GM21723 (cell line): ENCODE data around the gene P4HA2.
"Not testable (repeated sequence)": the region's sequence is repeated elsewhere in the genome, so short reads cannot be mapped to it uniquely, and the experiment has no call there.

Experiments used
- ATAC-seq: cut with Tn5 transposase; IDR thresholded peaks from one replicate; pipeline ENCODE4 v1.9.1; 2021; ENCODE audit warnings: mild to moderate bottlenecking, moderate library complexity; ENCODE audit not compliant: unreplicated experiment

Gene P4HA2

DNA sequence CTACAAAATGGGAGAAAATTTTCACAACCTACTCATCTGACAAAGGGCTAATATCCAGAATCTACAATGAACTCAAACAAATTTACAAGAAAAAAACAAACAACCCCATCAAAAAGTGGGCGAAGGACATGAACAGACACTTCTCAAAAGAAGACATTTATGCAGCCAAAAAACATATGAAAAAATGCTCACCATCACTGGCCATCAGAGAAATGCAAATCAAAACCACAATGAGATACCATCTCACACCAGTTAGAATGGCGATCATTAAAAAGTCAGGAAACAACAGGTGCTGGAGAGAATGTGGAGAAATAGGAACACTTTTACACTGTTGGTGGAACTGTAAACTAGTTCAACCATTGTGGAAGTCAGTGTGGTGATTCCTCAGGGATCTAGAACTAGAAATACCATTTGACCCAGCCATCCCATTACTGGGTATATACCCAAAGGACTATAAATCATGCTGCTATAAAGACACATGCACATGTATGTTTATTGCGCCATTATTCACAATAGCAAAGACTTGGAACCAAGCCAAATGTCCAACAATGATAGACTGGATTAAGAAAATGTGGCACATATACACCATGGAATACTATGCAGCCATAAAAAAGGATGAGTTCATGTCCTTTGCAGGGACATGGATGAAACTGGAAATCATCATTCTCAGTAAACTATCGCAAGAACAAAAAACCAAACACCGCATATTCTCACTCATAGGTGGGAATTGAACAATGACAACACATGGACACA is 65.9 kb downstream of the P4HA2 start:
- not testable (repeated sequence) for ATAC-seq

DNA sequence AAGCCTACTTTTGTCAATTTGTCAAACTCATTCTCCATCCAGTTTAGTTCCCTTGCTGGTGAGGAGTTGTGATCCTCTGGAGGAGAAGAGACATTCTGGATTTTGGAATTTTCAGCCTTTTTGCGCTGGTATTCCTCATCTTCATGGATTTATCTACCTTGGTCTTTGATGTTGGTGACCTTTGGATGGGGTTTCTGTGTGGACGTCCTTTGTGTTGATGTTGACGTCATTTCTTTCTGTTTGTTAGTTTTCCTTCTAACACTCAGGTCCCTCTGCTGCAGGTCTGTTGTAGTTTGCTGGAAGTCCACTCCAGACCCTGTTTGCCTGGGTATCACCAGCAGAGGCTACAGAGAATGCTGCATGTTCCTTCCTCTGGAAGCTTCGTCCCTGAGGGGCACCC is 71.2 kb downstream of the P4HA2 start:
- ATAC-seq, result no peak

DNA sequence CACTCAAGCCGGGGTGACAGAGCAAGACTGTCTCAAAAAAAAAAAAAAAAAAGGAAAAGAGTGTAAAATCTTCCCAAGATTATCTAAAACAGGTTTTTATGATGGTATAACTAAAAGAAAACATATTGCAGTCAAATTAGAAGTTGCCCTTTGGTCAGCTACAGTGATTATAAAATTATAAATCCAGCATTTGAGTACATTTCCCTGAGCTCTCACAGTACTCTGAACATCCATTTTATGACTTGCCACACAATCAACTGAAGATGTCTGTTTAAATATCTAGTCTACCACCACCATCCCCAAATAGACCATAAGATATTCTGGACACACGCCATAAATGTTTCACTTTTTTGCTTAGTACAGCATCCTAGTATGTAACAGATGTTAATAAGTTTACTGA is 77.1 kb downstream of the P4HA2 start:
- ATAC-seq, result no peak

DNA sequence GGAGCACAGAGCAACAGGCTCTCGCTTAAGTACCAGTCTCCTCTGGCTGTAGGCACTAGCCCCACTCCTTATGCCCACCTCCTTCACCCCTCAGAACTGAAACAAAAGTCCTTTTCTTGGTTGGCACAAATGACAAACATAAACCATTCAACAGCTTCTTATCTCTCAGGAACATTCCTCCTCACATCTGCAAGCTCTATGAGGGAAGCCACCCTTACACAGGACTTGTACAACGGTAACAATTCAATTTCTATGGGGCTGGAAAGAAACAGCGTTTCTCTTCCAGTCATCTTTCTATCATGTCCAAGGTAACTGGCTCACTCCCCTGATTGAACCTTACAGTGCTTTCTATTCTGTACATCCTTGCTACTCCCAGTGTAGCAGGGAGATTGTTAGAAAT is 80.0 kb downstream of the P4HA2 start:
- ATAC-seq, result no peak

DNA sequence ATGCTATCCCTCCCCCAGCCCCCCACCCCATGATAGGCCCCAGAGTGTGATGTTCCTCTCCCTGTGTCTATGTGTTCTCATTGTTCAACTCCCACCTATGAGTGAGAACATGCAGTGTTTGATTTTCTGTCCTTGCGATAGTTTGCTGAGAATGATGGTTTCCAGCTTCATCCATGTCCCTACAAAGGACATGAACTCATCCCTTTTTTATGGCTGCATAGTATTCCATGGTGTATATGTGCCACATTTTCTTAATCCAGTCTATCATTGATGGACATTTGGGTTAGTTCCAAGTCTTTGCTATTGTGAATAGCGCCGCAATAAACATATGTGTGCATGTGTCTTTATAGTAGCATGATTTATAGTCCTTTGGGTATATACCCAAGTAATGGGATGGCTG is 82.3 kb downstream of the P4HA2 start:
- not testable (repeated sequence) for ATAC-seq

DNA sequence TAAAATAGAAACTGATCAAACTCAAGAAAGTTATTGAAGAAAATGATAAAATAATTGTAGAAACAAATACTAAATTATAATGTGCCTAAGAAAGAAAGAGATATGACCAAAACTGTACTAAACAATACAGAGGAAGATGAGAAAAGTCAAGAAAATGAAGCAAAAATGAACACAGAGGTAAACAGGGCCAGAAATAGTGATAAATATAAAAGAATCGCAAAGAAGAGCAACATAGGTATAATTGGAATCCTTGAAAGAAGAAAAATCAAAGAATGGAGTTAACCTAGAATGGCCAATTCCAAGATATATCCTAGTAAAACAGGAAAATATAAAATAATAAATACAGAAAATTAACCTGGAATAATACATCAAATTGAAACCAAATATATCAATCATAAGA is 84.5 kb downstream of the P4HA2 start:
- ATAC-seq, result no peak

DNA sequence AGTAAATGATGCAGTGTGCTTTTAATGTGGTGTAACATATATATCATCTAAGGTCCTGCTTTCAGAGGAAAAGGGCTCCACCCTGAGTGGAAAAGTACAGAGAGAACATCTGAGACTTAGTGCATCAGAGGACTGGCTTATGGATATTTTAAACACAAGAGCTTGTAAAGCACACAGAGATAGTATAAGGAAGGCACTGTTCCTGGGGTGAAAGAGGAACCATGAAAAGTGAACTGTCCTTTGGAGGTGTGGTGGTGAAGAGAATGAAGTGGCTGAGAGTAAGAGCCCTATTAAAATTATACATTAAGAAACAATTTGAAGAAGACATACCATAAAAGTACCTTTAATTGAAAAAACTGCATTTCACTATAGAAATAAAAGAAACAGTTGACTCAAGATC is 85.2 kb downstream of the P4HA2 start:
- no peak for ATAC-seq
